Measurements from ENCODE around the gene VAC14.
"Not testable (repeated sequence)": the region's sequence is repeated elsewhere in the genome, so short reads cannot be mapped to it uniquely, and the experiment has no call there.

Gene VAC14

GRCh38 chr16:70658921-70659320 lies 142.0 kb downstream of the VAC14 start:
- DNase-seq: no peak

- DNase-seq: no peak
These were observed 143.0 kb downstream of the VAC14 start for GRCh38 chr16:70657956-70658355.

- no peak for DNase-seq
These were observed 144.2 kb downstream of the VAC14 start for GRCh38 chr16:70656712-70657263.

GRCh38 chr16:70656065-70656711 lies 144.8 kb downstream of the VAC14 start:
- DNase-seq: no peak

- DNase-seq: peak; percentile 82
These were observed 146.9 kb downstream of the VAC14 start for GRCh38 chr16:70653809-70654771.

GRCh38 chr16:70653406-70653805 lies 147.6 kb downstream of the VAC14 start:
- no peak for DNase-seq

GRCh38 chr16:70652322-70652721 lies 148.6 kb downstream of the VAC14 start:
- no peak for DNase-seq

GRCh38 chr16:70651524-70651923 lies 149.4 kb downstream of the VAC14 start:
- DNase-seq: no peak

- DNase-seq: no peak
These were observed 150.7 kb downstream of the VAC14 start for GRCh38 chr16:70650216-70650615.

GRCh38 chr16:70649300-70649699 lies 151.7 kb downstream of the VAC14 start:
- DNase-seq: no peak

GRCh38 chr16:70648606-70649005 lies 152.4 kb downstream of the VAC14 start:
- DNase-seq: no peak

- no peak for DNase-seq
These were observed 153.3 kb downstream of the VAC14 start for GRCh38 chr16:70647441-70648359.

GRCh38 chr16:70646260-70647241 lies 154.4 kb downstream of the VAC14 start, which contains the start of gene IL34:
IL34 (plus strand) TSS chr16:70646559; CDS start chr16:70646948, 389 bp downstream.
- no peak for DNase-seq

GRCh38 chr16:70644763-70645597 lies 156.0 kb downstream of the VAC14 start:
- no peak for DNase-seq

GRCh38 chr16:70643264-70643663 lies 157.7 kb downstream of the VAC14 start:
- not testable (repeated sequence) for DNase-seq

GRCh38 chr16:70642633-70643032 lies 158.3 kb downstream of the VAC14 start:
- no peak for DNase-seq

GRCh38 chr16:70638814-70639792 lies 161.9 kb downstream of the VAC14 start:
- no peak for DNase-seq

Measured in CD4-positive, alpha-beta T cell treated with Interleukin-17A for 4 hours (primary cell).